Suprapubic skin (tissue), 4 donors: ENCODE measurements around the gene IL32. TPM values are rescaled to one million over a fixed set of nuclear protein-coding genes. Genes with fewer than 3 reads are reported as not detected.

Source experiments
- DNase-seq, 2 donors: peaks; one replicate each; pipeline ENCODE4 v3.0.0-alpha.2; 2019; ENCODE audit warnings: low spot score in 2 of 2
- H3K27ac ChIP-seq: fragments of 200-600 bp; sonication (generic); one replicate; pipeline ENCODE4 v1.5.1; 2019
- H3K27me3 ChIP-seq: fragments of 200-600 bp; sonication (generic); one replicate; pipeline ENCODE4 v1.5.1; 2019
- H3K36me3 ChIP-seq: fragments of 200-600 bp; sonication (generic); one replicate; pipeline ENCODE4 v1.5.1; 2019
- H3K4me1 ChIP-seq: fragments of 200-600 bp; sonication (generic); one replicate; pipeline ENCODE4 v1.5.1; 2019
- H3K4me3 ChIP-seq: fragments of 200-600 bp; sonication (generic); one replicate; pipeline ENCODE4 v1.5.1; 2019; ENCODE audit warnings: mild to moderate bottlenecking
- H3K9me3 ChIP-seq: fragments of 200-600 bp; sonication (generic); one replicate; pipeline ENCODE4 v1.5.1; 2019
- CTCF ChIP-seq, 2 donors: fragments of 200-600 bp in 1 of 2; fragments of 450-650 bp in 1 of 2; sonication (generic) in 1 of 2; IDR thresholded peaks; one replicate each; pipeline ENCODE4 v1.5.1; 2016 to 2019; ENCODE audit warnings: antibody characterized with exemption in 2 of 2, mild to moderate bottlenecking in 1 of 2, moderate library complexity in 1 of 2
- EP300 ChIP-seq: sonication (generic); formaldehyde crosslinking; IDR thresholded peaks from one replicate; pipeline ENCODE4 v1.6.1; 2017; ENCODE audit warnings: antibody characterized with exemption
- POLR2A ChIP-seq, 2 donors: fragments of 450-650 bp; IDR thresholded peaks; one replicate each; pipeline ENCODE4 v1.6.1; 2017; ENCODE audit warnings: antibody characterized with exemption in 2 of 2, mild to moderate bottlenecking in 2 of 2, moderate library complexity in 2 of 2
- POLR2AphosphoS5 ChIP-seq, 3 donors: sonication (generic); formaldehyde crosslinking; IDR thresholded peaks; one replicate each; pipeline ENCODE4 v1.6.1; 2017; ENCODE audit warnings: antibody characterized with exemption in 3 of 3
- WGBS: methylation state at CpG from one replicate; pipeline ENCODE4 v1.1.5; 2018; 5-methylcytosine and 5-hydroxymethylcytosine counted together
- total RNA-seq, 4 donors: library from RNA; depleted of rRNA; stranded (reverse); fragments of >200 nt; gene quantifications; one replicate each; pipeline ENCODE4 v1.1.0, GENCODE V29; 2016

IL32 gene
- total RNA-seq, 4 donors from 2014 or later: 2.6 to 11.9 (median 6.1) TPM

GRCh38 chr16:3112058-3112880 is 46.8 kb downstream of the IL32 start, which contains the start of gene ZNF205:
Gene ZNF205, plus strand, starts transcription at chr16:3112586. Its CDS starts 845 bp downstream, at chr16:3113431.
- Histone ChIP-seq H3K36me3 (peaks cover 23% of the 10 kb centered on the region), H3K27me3 (no peaks in the 10 kb centered on the region), H3K9me3 (no peaks in the 10 kb centered on the region), H3K4me1 (peaks cover 27% of the 10 kb centered on the region), H3K4me3 (peak within 1 kb of the TSS; percentile 59), H3K27ac (no peak within 1 kb of the TSS)
- 16% methylated on average over 19 of the region's 23 CpGs for WGBS
- no peak for TF ChIP-seq POLR2A (IDR thresholded peaks at IDR 0.05)
- peak in 1 of 3 donors; percentile 32 for TF ChIP-seq POLR2AphosphoS5 (IDR thresholded peaks at IDR 0.05)
- peak; percentile 86 to 87 for DNase-seq

- WGBS: 13% methylated on average over 19 of the region's 19 CpGs
- peaks cover 23% of the 10 kb centered on the region for H3K36me3 ChIP-seq
- TF ChIP-seq CTCF (IDR thresholded peaks at IDR 0.05): no peak
- TF ChIP-seq POLR2A (IDR thresholded peaks at IDR 0.05): no peak
- TF ChIP-seq EP300: no peak
- TF ChIP-seq POLR2AphosphoS5 (IDR thresholded peaks at IDR 0.05): no peak
- H3K9me3 ChIP-seq: no peaks in the 10 kb centered on the region
- H3K4me3 ChIP-seq: peak overlapping the region; percentile 59
- H3K27me3 ChIP-seq: no peaks in the 10 kb centered on the region
- no peak overlapping the region for H3K27ac ChIP-seq
- no peak for DNase-seq
- H3K4me1 ChIP-seq: peaks cover 27% of the 10 kb centered on the region
Observed at GRCh38 chr16:3112881-3113574, 47.6 kb downstream of the IL32 start.

GRCh38 chr16:3113765-3114479 is 48.5 kb downstream of the IL32 start:
- no peak for DNase-seq
- no peak for TF ChIP-seq EP300
- TF ChIP-seq POLR2A (IDR thresholded peaks at IDR 0.05): no peak
- TF ChIP-seq POLR2AphosphoS5 (IDR thresholded peaks at IDR 0.05): no peak
- TF ChIP-seq CTCF (IDR thresholded peaks at IDR 0.05): no peak
- no peaks in the 10 kb centered on the region for H3K27me3 ChIP-seq
- H3K9me3 ChIP-seq: no peaks in the 10 kb centered on the region
- H3K4me3 ChIP-seq: peak overlapping the region; percentile 59
- 69% methylated on average over 9 of the region's 17 CpGs for WGBS
- no peak overlapping the region for H3K27ac ChIP-seq
- H3K36me3 ChIP-seq: peaks cover 31% of the 10 kb centered on the region
- peaks cover 27% of the 10 kb centered on the region for H3K4me1 ChIP-seq

- DNase-seq: no peak
- H3K27ac ChIP-seq: no peak overlapping the region
- TF ChIP-seq POLR2A (IDR thresholded peaks at IDR 0.05) (no peak), EP300 (no peak), POLR2AphosphoS5 (IDR thresholded peaks at IDR 0.05) (no peak), CTCF (IDR thresholded peaks at IDR 0.05) (no peak)
- H3K27me3 ChIP-seq: no peaks in the 10 kb centered on the region
- H3K36me3 ChIP-seq: peaks cover 42% of the 10 kb centered on the region
- H3K9me3 ChIP-seq: no peaks in the 10 kb centered on the region
- 90% methylated on average over 7 of the region's 12 CpGs for WGBS
- H3K4me1 ChIP-seq: peaks cover 27% of the 10 kb centered on the region
- no peak overlapping the region for H3K4me3 ChIP-seq
Observed at GRCh38 chr16:3115003-3115402, 49.6 kb downstream of the IL32 start.

- DNase-seq: no peak
- Histone ChIP-seq H3K27me3 (no peaks in the 10 kb centered on the region), H3K9me3 (no peaks in the 10 kb centered on the region), H3K27ac (no peak overlapping the region), H3K4me1 (peaks cover 27% of the 10 kb centered on the region), H3K4me3 (no peak overlapping the region), H3K36me3 (peaks cover 47% of the 10 kb centered on the region)
- TF ChIP-seq CTCF (IDR thresholded peaks at IDR 0.05): no peak
- no peak for TF ChIP-seq EP300
- no peak for TF ChIP-seq POLR2A (IDR thresholded peaks at IDR 0.05)
- no peak for TF ChIP-seq POLR2AphosphoS5 (IDR thresholded peaks at IDR 0.05)
- WGBS: 78% methylated on average over 10 of the region's 14 CpGs
Observed at GRCh38 chr16:3115561-3115960, 50.1 kb downstream of the IL32 start.
